DMS53 (cell line): ENCODE results near the gene FAM186B.

Experiments used
- DNase-seq: peaks from one replicate; lab custom pipeline; 2025; lab: John Stamatoyannopoulos, UW

The FAM186B gene

DNA sequence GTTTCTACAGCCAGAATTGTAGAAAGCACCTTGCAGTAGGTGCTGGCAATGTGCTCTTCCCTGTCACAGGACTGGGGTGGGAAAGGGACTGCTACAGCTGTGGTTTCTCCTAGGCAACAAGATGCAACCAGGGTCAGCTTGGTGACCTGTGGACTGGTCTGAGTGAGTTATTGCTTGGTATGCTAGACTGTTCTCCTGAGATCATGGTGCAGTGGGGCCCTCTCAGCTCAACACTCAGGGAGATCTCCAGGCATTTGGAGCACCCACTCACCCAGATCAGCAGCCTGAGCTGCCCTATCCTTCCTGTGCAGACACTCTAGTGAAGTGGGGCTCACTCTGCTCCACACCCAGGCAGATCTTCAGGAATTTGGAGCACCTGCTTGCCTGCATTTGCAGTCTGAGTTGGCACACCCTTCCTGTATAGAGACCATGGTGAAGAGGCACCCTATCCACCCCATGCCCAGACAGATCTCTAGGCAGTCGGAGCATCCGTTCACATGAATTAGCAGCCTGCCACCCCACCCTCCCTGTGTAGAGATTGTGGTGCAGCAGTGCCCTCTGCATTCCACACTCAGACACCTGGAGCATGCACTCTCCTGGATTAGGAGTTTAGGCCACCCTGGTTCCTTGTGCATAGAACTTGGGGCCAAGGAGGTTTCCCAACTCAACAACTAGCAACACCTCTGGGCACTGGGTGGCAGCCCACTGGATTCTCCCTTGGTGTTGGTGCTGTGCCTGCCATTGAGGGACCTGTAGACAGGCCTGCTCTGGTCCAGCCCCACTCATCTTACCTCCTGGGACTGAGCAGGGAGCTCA is 3.8 kb upstream of the FAM186B start:
- DNase-seq = no peak

DNA sequence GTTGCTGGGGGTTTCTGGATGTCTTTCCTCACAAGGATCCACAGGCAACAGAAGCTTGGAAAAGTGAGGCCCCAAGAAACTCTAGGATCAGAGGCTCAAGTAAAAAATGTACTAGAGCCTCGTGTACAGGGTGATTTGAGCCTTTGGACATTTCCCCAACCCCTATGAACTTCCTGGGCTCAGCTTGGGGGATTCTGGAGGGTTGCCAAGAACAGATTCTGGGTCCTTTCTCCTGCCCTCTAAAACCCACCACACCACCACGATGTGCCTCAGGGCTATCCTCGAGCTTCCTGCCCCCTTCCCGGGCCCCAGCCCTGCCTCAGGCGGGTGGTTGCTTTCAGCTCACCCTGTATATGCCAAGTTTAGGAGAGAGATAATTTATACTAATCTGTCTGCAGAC is 583 bp downstream of the FAM186B start:
- no peak for DNase-seq

- no peak for DNase-seq
Observed at GRCh38 chr12:49603721-49604120, 1.7 kb downstream of the FAM186B start.

DNA sequence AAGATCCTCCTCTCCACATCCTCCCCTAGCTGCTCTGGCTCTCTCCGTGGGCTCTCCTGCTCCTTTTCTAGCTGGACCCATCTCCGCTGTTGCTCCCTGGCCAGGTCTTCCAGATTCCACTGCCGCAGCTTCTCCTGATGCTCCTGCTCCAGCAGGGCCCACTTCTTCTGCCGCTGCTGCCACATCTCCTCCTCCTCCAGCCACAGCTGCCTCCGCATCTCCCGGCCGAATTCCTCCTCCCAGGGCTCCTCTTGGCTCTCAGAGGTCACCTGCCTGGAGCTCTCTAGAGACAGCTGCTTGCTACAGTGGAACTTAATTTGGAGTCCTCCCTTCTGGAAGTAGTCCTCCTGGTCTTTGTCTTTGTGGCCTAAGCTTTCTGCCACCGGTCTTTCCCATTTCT is 5.5 kb downstream of the FAM186B start:
- no peak for DNase-seq

DNA sequence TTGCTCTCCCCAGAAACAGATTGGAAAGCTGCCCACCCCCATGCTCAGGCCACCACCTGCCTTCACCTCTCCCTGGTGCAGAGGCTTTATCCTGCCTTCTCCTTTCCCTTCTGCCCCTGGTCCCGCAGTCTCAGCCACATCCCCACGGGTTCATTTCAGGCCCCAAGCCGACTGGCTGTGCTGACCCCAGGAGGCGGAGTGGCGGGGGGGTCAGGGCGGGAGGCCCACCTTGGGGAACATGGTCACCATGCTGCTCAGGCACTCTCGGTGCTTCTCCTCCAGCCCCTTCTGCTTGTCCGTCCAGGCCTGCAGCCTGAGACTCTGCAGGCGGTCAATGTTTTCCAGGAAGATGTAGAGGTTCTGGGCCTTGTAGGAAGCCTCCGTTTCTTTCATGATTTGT is 6.9 kb downstream of the FAM186B start:
- no peak for DNase-seq

DNA sequence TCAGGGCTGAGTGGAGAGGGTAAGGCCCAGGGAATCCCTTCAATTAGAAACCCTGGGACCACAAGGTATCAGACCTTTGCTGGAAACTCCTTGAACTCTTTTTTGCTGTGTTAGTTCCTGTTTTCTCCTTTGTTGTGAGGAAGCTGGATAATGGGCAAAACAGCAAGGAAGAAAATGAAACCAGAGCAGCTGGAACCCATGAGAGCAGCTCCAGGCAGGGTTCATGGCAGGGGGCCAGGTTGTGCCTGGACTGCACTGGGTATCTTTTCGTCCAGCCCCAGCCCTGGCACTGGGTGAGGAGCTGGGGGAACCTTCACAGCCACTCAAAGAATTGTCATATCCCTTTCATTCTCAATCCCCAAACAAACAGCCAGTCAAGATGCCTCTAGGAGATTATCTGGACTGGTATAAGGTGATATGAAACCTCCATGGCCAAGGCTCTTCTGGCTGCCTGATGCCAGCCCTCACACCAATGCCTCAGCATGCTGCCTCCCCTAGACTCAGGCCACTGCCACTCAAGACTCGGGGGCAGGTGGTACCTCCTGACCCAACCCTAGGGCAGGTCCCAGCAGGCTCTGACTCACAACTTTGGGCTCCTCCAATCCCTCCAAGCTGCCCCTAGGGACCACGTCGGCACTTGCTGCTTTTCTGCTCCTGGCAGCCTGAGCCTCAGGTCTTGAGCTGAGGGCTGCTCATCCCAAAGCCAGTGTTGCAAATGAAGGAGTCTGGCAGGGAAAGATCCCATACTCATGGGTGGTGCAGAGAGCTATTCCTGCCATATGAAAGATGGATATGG is 16.5 kb downstream of the FAM186B start:
- no peak for DNase-seq

DNA sequence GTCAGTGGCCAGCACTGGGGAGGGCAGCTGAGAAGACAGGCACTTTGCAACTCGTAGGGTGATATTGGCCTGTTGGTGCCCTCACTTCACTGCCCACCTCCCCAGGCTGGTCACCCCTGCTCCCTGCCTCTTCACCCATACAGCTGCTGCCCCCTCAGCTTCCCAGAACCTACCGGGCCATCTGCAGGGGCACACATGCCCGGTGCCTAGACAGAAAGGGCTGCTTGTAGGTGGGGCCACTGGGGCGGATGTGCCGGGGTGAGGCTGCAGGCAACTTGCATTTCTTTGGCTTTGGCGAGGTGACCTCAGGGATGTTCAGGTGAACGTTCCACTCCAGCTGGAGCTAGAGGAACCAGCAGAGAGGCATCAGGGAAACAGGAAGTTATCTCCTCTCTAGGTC is 17.2 kb downstream of the FAM186B start:
- DNase-seq = no peak

DNA sequence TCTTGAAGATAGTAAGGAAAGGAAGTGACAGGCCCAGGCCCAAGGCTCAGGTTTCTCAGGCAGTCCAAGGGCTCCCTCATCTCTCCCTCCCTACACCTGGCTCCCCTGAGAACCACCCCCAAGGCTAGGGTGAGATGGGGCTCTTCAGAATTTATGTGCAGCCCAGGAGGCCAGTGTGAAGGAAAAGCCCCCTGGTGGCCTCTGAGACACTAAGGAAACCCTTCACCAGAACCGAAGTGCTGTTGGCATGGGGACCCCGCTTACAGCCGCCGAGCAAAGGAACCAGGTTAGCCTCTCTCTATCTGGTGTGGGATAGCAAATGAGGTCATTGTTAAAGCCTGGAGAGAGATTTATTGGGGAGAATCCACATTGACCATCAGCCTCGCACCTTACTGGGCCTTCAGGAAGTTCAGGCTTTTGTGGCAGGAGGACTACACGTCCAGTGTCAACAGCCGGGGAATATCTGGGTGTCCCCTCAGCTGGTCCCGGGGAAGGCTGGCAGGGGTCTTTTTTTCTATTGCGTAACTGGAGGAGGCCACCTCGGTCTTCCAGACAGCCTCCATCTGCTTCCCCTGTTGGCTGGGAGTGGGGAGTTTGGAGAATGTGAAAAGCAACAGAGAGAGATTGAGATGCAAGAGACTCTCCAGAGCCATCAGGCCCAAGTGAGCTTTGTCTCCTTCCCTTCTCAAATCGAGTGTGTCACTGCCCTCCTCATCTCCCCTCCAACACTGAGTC is 18.1 kb downstream of the FAM186B start:
- DNase-seq = no peak

DNA sequence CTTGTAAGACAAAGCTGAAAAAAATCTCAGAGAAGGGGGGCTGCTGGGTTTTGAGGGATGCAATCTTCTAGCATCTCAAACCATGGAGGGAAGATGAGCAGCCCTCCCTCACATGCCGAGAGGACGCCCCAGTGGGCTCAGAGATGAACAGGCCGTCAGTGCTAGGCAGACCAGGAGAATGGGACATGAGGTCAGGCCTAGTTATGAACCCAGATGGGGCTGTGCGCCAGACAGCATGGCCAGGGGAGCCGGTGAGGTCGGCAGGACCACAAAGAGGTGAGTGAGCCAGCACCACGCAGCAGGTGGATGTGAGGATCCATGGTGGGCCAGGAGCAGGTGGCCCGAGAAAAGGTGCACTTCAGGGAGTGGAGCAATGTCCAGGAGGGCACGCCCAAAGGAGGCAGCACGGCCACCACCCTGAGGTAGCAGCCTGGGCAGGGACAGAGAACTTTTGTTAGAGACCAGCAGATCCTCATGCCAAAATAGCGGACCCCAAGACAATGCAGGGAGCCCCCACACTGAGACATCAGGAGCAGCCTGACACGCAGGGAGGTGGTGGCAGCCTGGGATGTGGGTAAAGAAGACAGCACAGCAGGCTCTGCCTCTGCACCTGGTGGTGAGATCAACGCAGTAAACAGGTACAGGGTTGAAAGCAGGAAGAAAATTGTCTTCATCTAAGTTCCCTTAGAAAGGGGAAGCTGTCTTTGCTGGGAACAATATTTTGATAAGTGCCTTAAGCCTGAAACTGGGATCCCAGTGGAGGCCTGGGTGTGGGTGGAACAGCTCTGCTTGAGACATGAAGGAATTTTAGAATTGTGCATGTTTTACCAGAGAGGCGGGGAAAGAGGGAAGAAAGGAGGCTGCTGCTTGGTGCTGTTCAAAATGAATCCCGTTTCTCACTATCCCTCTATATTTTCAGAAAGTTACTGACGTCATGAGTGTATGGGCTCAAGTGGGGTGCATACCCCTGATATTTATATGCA is 19.7 kb downstream of the FAM186B start:
- no peak for DNase-seq

- no peak for DNase-seq
Observed at GRCh38 chr12:49584591-49584990, 20.8 kb downstream of the FAM186B start.

DNA sequence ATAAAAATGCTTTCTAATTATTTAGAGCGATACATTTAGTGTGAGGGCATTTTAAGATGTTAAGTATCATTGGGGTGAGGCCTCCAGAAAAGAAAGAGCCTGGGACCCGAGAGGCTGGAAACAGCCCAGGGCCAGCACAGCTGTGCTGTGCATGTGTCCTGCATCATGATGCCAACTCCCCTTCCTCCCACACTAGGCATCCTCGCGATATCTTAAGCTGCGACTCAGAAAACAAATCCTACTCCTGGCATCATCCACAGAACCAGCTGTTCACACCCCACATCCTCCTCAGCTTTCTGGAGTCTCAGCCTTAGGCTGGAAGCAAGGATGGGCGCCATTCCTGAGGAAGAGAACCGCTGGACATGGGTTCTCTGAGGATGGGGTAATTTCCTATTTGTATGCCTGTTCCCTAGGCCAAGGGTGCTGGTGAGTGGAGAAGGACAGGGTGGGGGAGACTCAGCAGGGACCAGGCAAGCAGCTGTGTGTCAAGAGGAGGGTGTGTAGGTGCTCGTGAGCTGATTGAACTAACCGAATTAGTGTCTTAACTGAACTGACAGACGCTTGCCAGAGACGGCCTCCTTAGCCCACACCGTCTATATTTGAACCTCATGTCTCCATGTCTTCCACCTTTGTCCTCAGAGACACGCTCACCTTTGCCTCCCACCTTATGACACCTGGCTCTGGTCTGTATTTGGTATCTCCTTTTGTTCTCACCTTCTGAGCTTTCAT is 21.9 kb downstream of the FAM186B start:
- DNase-seq = no peak

GRCh38 chr12:49582850-49583249 is 22.6 kb downstream of the FAM186B start:
- DNase-seq = no peak

GRCh38 chr12:49582201-49582600 is 23.2 kb downstream of the FAM186B start:
- no peak for DNase-seq

GRCh38 chr12:49580572-49581535 is 24.6 kb downstream of the FAM186B start:
- DNase-seq = peak; percentile 93

DNA sequence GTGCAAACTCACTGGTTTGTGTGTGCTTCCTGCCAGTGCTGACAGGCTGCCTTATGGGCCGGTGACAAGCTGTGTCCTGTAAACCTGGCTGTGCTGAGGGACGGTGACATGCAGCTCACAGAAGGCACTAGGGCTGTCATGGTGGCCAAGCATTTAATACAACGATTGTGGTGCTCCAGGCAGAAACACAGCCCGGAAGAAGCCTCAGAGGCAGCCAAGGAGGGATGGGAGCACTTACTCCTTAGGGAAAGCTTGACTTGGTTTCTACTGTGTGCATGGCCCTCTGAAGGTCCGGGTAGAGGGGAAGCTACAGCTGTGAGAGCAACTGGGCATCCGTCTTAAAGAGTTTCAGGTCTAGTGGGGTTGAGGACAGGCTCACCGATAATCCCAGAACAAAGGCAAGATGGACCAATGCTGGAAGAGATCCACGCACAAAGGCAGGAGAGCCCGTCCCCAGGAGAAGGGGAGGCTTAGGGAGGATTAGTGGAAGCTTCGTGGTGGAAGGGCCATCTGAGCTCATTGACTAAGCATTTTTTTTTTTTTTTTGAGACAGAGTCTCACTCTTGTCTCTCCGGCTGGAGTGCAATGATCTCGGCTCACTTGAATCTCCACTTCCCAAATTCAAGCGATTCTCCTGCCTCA is 26.8 kb downstream of the FAM186B start:
- DNase-seq = no peak

DNA sequence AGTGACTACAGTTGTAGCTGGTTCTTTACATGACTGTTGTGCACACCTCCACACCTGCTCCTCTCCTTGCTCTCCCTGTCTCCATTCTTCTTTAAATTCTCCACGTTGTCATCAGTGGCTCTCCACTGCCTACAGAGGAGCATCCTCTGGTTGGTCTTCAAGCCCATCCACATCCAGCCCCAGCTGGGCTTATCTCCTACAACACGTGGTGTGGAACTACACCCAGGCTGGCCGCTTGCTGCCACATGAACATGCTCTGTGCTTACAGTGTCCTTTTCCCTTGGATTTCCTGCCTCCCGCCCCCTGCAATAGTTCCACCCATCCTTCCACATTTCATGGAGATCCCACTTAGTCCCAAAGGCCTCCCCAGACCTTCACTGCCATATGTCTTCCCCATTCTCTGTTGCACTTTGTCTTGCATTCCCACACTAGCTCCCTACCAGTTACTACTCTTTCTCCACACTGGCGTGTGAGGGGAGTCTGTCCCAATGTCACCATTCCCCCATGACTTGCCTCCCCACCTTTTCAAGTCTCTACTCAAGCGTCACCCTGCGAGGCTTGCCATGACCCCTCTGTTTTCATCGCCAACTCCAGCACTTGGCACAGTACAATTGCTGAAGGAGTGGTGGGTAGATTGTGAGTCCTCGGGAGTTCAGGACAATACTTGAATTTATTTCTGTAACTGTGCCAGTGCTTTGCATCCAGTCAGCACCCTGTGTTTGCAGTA is 27.7 kb downstream of the FAM186B start:
- DNase-seq = no peak

DNA sequence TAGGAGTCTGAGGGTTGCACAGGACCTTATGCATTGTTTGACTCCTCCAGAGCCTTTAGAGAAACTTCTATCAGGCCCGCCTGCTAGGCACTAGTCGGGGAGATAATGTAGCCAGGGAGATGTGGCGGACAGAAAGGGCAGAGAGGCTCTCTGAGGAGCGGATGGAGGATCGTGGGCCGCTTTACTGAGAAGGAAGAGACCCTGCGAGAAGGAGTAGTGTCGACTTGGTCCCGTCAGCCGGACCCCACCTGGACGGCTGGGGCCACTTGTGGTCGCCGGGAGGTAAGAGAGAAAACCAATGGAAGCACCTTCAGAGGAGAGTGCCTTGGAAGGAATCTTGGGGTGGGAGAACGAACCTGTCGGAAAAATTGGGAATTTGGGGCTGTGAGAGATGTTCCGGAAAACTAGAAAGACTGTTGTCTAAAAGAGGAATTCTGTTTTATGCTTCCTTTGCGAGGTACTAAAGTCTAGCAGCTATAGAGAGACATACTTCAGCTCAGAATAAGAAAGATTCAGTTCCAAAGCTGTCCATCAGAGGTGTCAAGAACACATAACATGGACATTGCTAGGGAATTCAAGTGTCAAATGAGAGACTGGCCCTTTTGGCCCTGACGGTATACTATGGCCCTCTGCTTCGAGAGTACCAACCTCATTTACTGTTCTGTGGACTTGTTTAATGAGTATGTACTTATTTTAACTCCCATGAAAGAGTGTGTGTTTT is 36.8 kb downstream of the FAM186B start:
- DNase-seq = peak; percentile 61
